ENCODE data around the gene MREG.

Gene MREG

GRCh38 chr2:215915441-215915840, 97.9 kb downstream of the MREG start:
- DNase-seq, result no peak

- no peak for DNase-seq
Measured at GRCh38 chr2:215914777-215915165, 98.6 kb downstream of the MREG start.

GRCh38 chr2:215914054-215914776, 99.1 kb downstream of the MREG start:
- DNase-seq, result no peak

GRCh38 chr2:215912299-215912842, 101.0 kb downstream of the MREG start:
- no peak for DNase-seq

GRCh38 chr2:215911301-215912085, 101.9 kb downstream of the MREG start:
- no peak for DNase-seq

GRCh38 chr2:215910180-215910579, 103.2 kb downstream of the MREG start:
- DNase-seq, result no peak

GRCh38 chr2:215907147-215907546, 106.2 kb downstream of the MREG start:
- no peak for DNase-seq

- DNase-seq, result no peak
Measured at GRCh38 chr2:215906458-215906857, 106.9 kb downstream of the MREG start.

- DNase-seq, result no peak
Measured at GRCh38 chr2:215905691-215906090, 107.7 kb downstream of the MREG start.

- DNase-seq, result no peak
Measured at GRCh38 chr2:215904101-215904500, 109.2 kb downstream of the MREG start.

- DNase-seq, result no peak
Measured at GRCh38 chr2:215903203-215903602, 110.1 kb downstream of the MREG start.

GRCh38 chr2:215901796-215902195, 111.6 kb downstream of the MREG start:
- DNase-seq, result no peak

- no peak for DNase-seq
Measured at GRCh38 chr2:215900843-215901242, 112.5 kb downstream of the MREG start.

- no peak for DNase-seq
Measured at GRCh38 chr2:215900203-215900611, 113.1 kb downstream of the MREG start.

- no peak for DNase-seq
Measured at GRCh38 chr2:215899141-215900074, 113.9 kb downstream of the MREG start.

- DNase-seq, result no peak
Measured at GRCh38 chr2:215898363-215898762, 115.0 kb downstream of the MREG start.

- DNase-seq, result no peak
Measured at GRCh38 chr2:215896921-215897320, 116.4 kb downstream of the MREG start.

- no peak for DNase-seq
Measured at GRCh38 chr2:215895330-215895729, 118.0 kb downstream of the MREG start.

Measured in NCI-H1105 (cell line).